KMS-11 (cell line): ENCODE results near the gene MKRN1.
"Not testable (repeated sequence)": the region's sequence is repeated elsewhere in the genome, so short reads cannot be mapped to it uniquely, and the experiment has no call there.

ENCODE experiments used
- H2AFZ ChIP-seq: fragments of 200-600 bp; sonication (generic); 2 replicates; pipeline ENCODE4 v1.6.1; 2016; ENCODE audit warnings: antibody characterized with exemption, mixed run types, low read depth
- H3K27ac ChIP-seq: fragments of 200-600 bp; sonication (generic); 2 replicates; pipeline ENCODE4 v1.6.1; 2016; ENCODE audit warnings: mild to moderate bottlenecking, mixed run types
- H3K27me3 ChIP-seq: fragments of 200-600 bp; sonication (generic); 2 replicates; pipeline ENCODE4 v1.6.1; 2017; ENCODE audit warnings: mild to moderate bottlenecking, low read depth, mixed run types, moderate library complexity; ENCODE audit not compliant: insufficient read depth
- H3K36me3 ChIP-seq: fragments of 200-600 bp; sonication (generic); 2 replicates; pipeline ENCODE4 v1.6.1; 2017; ENCODE audit warnings: mild to moderate bottlenecking, mixed run types; ENCODE audit not compliant: insufficient read depth
- H3K4me1 ChIP-seq: fragments of 200-600 bp; sonication (generic); 2 replicates; pipeline ENCODE4 v1.6.1; 2016; ENCODE audit warnings: mild to moderate bottlenecking, low read depth, mixed run types; ENCODE audit not compliant: poor library complexity, severe bottlenecking
- H3K4me2 ChIP-seq: fragments of 200-600 bp; sonication (generic); 2 replicates; pipeline ENCODE4 v1.7.0; 2016; ENCODE audit warnings: mild to moderate bottlenecking, mixed run types
- H3K4me3 ChIP-seq: fragments of 200-600 bp; sonication (generic); IDR thresholded peaks from 2 replicates; pipeline ENCODE4 v1.6.1; 2017; ENCODE audit warnings: low read depth, low read length, mixed read lengths; ENCODE audit not compliant: insufficient read depth
- H3K79me2 ChIP-seq: fragments of 200-600 bp; sonication (generic); 2 replicates; pipeline ENCODE4 v1.6.1; 2016; ENCODE audit warnings: low read depth, mixed run types; ENCODE audit not compliant: insufficient read depth
- H3K9ac ChIP-seq: fragments of 200-600 bp; sonication (generic); 2 replicates; pipeline ENCODE4 v1.6.1; 2016; ENCODE audit warnings: mild to moderate bottlenecking, mixed run types
- H4K20me1 ChIP-seq: fragments of 200-600 bp; sonication (generic); 2 replicates; pipeline ENCODE4 v1.6.1; 2016; ENCODE audit warnings: mild to moderate bottlenecking, mixed run types; ENCODE audit not compliant: insufficient read depth
- CTCF ChIP-seq: fragments of 200-600 bp; sonication (generic); conservative IDR thresholded peaks from 2 replicates; pipeline ENCODE4 v1.6.1; 2017; ENCODE audit warnings: low read depth, mild to moderate bottlenecking, antibody characterized with exemption, low read length, moderate library complexity, mixed read lengths

Gene MKRN1

GRCh38 chr7:140454657-140455015, 24.7 kb downstream of the MKRN1 start:
- Histone ChIP-seq H3K4me1 (peaks cover 10% of the 10 kb centered on the region), H4K20me1 (no peaks in the 10 kb centered on the region), H3K4me3 (no peak overlapping the region), H3K27me3 (no peaks in the 10 kb centered on the region), H3K36me3 (peaks cover 3% of the 10 kb centered on the region; the same call in 1 of the 2 replicates), H3K9ac (no peak overlapping the region), H3K4me2 (no peak overlapping the region), H2AFZ (no peak overlapping the region), H3K79me2 (no peaks in the 10 kb centered on the region), H3K27ac (no peak overlapping the region)
- TF ChIP-seq CTCF = no peak

GRCh38 chr7:140453785-140454656, 25.3 kb downstream of the MKRN1 start:
- H3K4me1 ChIP-seq, H3K4me2 ChIP-seq, H4K20me1 ChIP-seq, H3K27me3 ChIP-seq, H3K27ac ChIP-seq, H3K4me3 ChIP-seq, H3K79me2 ChIP-seq, H3K9ac ChIP-seq, H2AFZ ChIP-seq, H3K36me3 ChIP-seq: not testable (repeated sequence)

- Histone ChIP-seq H4K20me1 (no peaks in the 10 kb centered on the region), H3K27ac (no peak overlapping the region), H3K4me2 (no peak overlapping the region), H3K36me3 (peaks cover 3% of the 10 kb centered on the region; the same call in 1 of the 2 replicates), H2AFZ (no peak overlapping the region), H3K4me3 (no peak overlapping the region), H3K27me3 (no peaks in the 10 kb centered on the region), H3K79me2 (no peaks in the 10 kb centered on the region), H3K9ac (no peak overlapping the region), H3K4me1 (peaks cover 10% of the 10 kb centered on the region)
- TF ChIP-seq CTCF = no peak
Measured at GRCh38 chr7:140453273-140453672, 26.0 kb downstream of the MKRN1 start.

GRCh38 chr7:140451716-140452115, 27.6 kb downstream of the MKRN1 start:
- Histone ChIP-seq H3K9ac (no peak overlapping the region), H2AFZ (no peak overlapping the region), H4K20me1 (no peaks in the 10 kb centered on the region), H3K27ac (no peak overlapping the region), H3K27me3 (no peaks in the 10 kb centered on the region), H3K4me3 (no peak overlapping the region), H3K36me3 (peaks cover 3% of the 10 kb centered on the region; the same call in 1 of the 2 replicates), H3K4me2 (no peak overlapping the region), H3K79me2 (no peaks in the 10 kb centered on the region), H3K4me1 (peaks cover 10% of the 10 kb centered on the region)
- no peak for TF ChIP-seq CTCF

- Histone ChIP-seq H3K36me3 (no peaks in the 10 kb centered on the region), H4K20me1 (no peaks in the 10 kb centered on the region), H3K4me3 (no peak overlapping the region), H3K27ac (no peak overlapping the region), H3K4me1 (peaks cover 4% of the 10 kb centered on the region), H3K9ac (no peak overlapping the region), H2AFZ (no peak overlapping the region), H3K27me3 (no peaks in the 10 kb centered on the region), H3K4me2 (no peak overlapping the region), H3K79me2 (no peaks in the 10 kb centered on the region)
- TF ChIP-seq CTCF = no peak
Measured at GRCh38 chr7:140448781-140449480, 30.4 kb downstream of the MKRN1 start.
